Measurements from ENCODE around the gene C2orf49.

- TF ChIP-seq CTCF (IDR thresholded peaks at IDR 0.05; ENCODE audit: insufficient read depth, low read length) (no peak), POLR2AphosphoS5 (IDR thresholded peaks at IDR 0.05; ENCODE audit: low read depth) (0 out of 2 replicates have a peak, but pooled peaks have one; percentile 26), REST (IDR thresholded peaks at IDR 0.05; ENCODE audit: insufficient replicate concordance, low read depth) (peak; percentile 40), GABPA (IDR thresholded peaks at IDR 0.05; ENCODE audit: low read depth) (no peak)
Observed at GRCh38 chr2:105329561-105330495, 7.5 kb upstream of the C2orf49 start, which contains the start of gene TGFBRAP1.

Measured in HL-60 (cell line).